Neural progenitor cell (in vitro differentiated cells): ENCODE results near the gene EHD4. TPM values are rescaled to one million over a fixed set of nuclear protein-coding genes. Genes with fewer than 3 reads are reported as not detected.

ENCODE experiments used
- DNase-seq: peaks from one replicate; pipeline ENCODE4 v3.0.0-alpha.2; 2016; ENCODE audit warnings: low spot score
- H2AFZ ChIP-seq: fragments of 200-600 bp; sonication (generic); replicated peaks from 2 replicates; pipeline ENCODE4 v1.6.1; 2016; ENCODE audit warnings: antibody characterized with exemption
- H3F3A ChIP-seq: fragments of 200-600 bp; sonication (generic); 2 replicates; pipeline ENCODE4 v1.6.1; 2016; ENCODE audit warnings: antibody characterized with exemption, low read depth
- H3K27ac ChIP-seq: fragments of 200-600 bp; sonication (generic); 2 replicates; pipeline ENCODE4 v1.5.1; 2016; ENCODE audit warnings: mild to moderate bottlenecking
- H3K27me3 ChIP-seq: fragments of 200-600 bp; sonication (generic); 2 replicates; pipeline ENCODE4 v1.6.1; 2016; ENCODE audit warnings: mild to moderate bottlenecking, moderate library complexity
- H3K36me3 ChIP-seq: fragments of 200-600 bp; sonication (generic); 2 replicates; pipeline ENCODE4 v1.5.1; 2016
- H3K4me1 ChIP-seq: fragments of 200-600 bp; sonication (generic); 2 replicates; pipeline ENCODE4 v1.6.1; 2016; ENCODE audit warnings: mixed run types
- H3K4me2 ChIP-seq: fragments of 200-600 bp; sonication (generic); 2 replicates; pipeline ENCODE4 v1.6.1; 2016
- H3K4me3 ChIP-seq: fragments of 200-600 bp; sonication (generic); 2 replicates; pipeline ENCODE4 v1.5.1; 2016
- H3K79me2 ChIP-seq: fragments of 200-600 bp; sonication (generic); 2 replicates; pipeline ENCODE4 v1.6.1; 2016; ENCODE audit warnings: low read depth
- H3K9ac ChIP-seq: fragments of 200-600 bp; sonication (generic); 2 replicates; pipeline ENCODE4 v1.6.1; 2016
- H3K9me3 ChIP-seq: fragments of 200-600 bp; sonication (generic); 2 replicates; pipeline ENCODE4 v1.5.1; 2016; ENCODE audit warnings: low read depth
- H4K20me1 ChIP-seq: fragments of 200-600 bp; sonication (generic); 2 replicates; pipeline ENCODE4 v1.6.1; 2016; ENCODE audit warnings: low read depth
- H3K27ac Mint-ChIP-seq: 3 replicates; pipeline ENCODE4 v1.8.0; 2021; ENCODE audit warnings: mixed read lengths
- H3K27me3 Mint-ChIP-seq: 2 replicates; pipeline ENCODE4 v1.8.0; 2022; ENCODE audit warnings: low read depth, mild to moderate bottlenecking, inconsistent platforms, moderate library complexity, mixed read lengths; ENCODE audit not compliant: insufficient read depth
- H3K36me3 Mint-ChIP-seq: 3 replicates; pipeline ENCODE4 v1.8.0; 2021; ENCODE audit warnings: mixed read lengths
- H3K4me1 Mint-ChIP-seq: 3 replicates; pipeline ENCODE4 v1.8.0; 2021; ENCODE audit warnings: mixed read lengths
- H3K4me3 Mint-ChIP-seq: 3 replicates; pipeline ENCODE4 v1.8.0; 2021; ENCODE audit warnings: mild to moderate bottlenecking, moderate library complexity, mixed read lengths
- H3K9me3 Mint-ChIP-seq: 3 replicates; pipeline ENCODE4 v1.8.0; 2020; ENCODE audit warnings: mixed read lengths
- EZH2 ChIP-seq: fragments of 200-600 bp; sonication (generic); IDR thresholded peaks from 2 replicates; pipeline ENCODE4 v1.6.1; 2017; ENCODE audit warnings: antibody characterized with exemption, mild to moderate bottlenecking, moderate library complexity
- EZH2phosphoT487 ChIP-seq: fragments of 200-600 bp; sonication (generic); IDR thresholded peaks from 2 replicates; pipeline ENCODE4 v1.6.1; 2017; ENCODE audit warnings: antibody characterized with exemption
- total RNA-seq: library from RNA; depleted of rRNA; stranded (reverse); fragments of >200 nt; gene quantifications from 2 replicates; pipeline ENCODE4 v1.2.3, GENCODE V29; 2015; ENCODE audit warnings: low replicate concordance
- TF ChIP-seq, protein P1 (sequence below): fragments of 200-600 bp; sonication (generic); IDR thresholded peaks from 2 replicates; pipeline ENCODE4 v1.5.1; 2017; ENCODE audit warnings: antibody characterized with exemption, mild to moderate bottlenecking

Gene EHD4
- total RNA-seq, 1 donor from 2014 or later = 6.9 TPM

DNA sequence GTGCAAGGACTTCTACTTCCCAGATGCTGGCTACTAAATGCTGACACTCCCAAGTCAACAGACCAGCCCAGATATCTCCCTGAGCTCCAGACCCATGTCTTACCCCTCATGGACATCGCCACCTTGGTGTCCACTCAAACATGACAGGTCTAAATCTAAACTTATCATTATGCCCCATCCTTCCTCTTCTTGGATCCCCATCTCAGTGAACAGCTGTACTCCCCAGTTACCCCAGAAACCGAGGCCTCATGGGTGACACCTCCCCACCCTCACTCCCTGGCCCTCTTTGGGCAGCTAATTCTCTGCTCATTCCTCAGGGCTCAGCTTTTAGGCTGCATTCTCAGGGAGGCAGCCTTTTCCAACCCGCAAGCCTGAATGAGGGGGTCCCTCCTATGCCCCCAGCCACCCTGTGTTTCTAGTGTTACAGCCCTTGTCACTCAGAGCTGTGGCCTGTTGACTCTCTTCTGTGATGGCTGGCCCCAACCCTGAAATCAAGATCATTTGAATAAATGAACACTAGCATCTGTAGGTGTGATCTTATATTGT lies 5.4 kb downstream of the EHD4 start:
- peak overlapping the region; percentile 30 for H3K4me3 Mint-ChIP-seq
- Histone ChIP-seq H3K4me2 (no peak overlapping the region), H3K27me3 (no peaks in the 10 kb centered on the region), H3K9me3 (no peaks in the 10 kb centered on the region), H2AFZ (no peak overlapping the region), H3K36me3 (no peaks in the 10 kb centered on the region), H3K79me2 (peaks cover 68% of the 10 kb centered on the region), H3K27ac (no peak overlapping the region), H3F3A (peaks cover 14% of the 10 kb centered on the region), H4K20me1 (peaks cover 14% of the 10 kb centered on the region), H3K4me3 (no peak overlapping the region), H3K4me1 (peaks cover 23% of the 10 kb centered on the region), H3K9ac (no peak overlapping the region)
- H3K27ac Mint-ChIP-seq = peak overlapping the region; percentile 41
- H3K9me3 Mint-ChIP-seq = peaks cover 3% of the 10 kb centered on the region
- H3K36me3 Mint-ChIP-seq = peaks cover 3% of the 10 kb centered on the region
- peaks cover 4% of the 10 kb centered on the region for H3K27me3 Mint-ChIP-seq
- H3K4me1 Mint-ChIP-seq = peaks cover 32% of the 10 kb centered on the region
- TF ChIP-seq EZH2phosphoT487 = no peak
- TF ChIP-seq, protein P1, sequence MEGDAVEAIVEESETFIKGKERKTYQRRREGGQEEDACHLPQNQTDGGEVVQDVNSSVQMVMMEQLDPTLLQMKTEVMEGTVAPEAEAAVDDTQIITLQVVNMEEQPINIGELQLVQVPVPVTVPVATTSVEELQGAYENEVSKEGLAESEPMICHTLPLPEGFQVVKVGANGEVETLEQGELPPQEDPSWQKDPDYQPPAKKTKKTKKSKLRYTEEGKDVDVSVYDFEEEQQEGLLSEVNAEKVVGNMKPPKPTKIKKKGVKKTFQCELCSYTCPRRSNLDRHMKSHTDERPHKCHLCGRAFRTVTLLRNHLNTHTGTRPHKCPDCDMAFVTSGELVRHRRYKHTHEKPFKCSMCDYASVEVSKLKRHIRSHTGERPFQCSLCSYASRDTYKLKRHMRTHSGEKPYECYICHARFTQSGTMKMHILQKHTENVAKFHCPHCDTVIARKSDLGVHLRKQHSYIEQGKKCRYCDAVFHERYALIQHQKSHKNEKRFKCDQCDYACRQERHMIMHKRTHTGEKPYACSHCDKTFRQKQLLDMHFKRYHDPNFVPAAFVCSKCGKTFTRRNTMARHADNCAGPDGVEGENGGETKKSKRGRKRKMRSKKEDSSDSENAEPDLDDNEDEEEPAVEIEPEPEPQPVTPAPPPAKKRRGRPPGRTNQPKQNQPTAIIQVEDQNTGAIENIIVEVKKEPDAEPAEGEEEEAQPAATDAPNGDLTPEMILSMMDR = no peak
- TF ChIP-seq EZH2 = no peak
- no peak for DNase-seq

DNA sequence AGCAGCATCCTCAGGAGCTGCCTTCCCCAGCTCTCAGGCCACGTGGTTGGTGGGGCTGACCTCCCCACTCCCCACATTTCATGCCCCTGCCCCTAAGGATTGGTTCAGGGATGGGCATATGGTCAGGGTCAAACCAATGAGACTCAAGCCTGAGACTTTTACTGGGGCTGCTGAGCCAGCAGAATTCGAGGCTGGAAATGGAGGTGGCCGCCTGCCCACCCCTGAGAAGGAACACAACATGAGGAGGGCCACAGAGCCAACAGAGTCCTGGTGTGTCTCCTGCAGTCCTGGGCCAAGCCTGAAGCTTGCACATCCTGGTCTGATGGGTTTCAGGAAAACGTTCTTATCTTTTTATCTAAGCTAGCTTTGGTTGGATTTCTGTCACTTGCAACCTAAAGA lies 5.9 kb downstream of the EHD4 start:
- Histone ChIP-seq H4K20me1 (peaks cover 13% of the 10 kb centered on the region), H3K79me2 (peaks cover 64% of the 10 kb centered on the region), H3K36me3 (no peaks in the 10 kb centered on the region), H3K27ac (no peak overlapping the region), H3K27me3 (no peaks in the 10 kb centered on the region), H2AFZ (no peak overlapping the region), H3K4me1 (peaks cover 23% of the 10 kb centered on the region), H3K9me3 (no peaks in the 10 kb centered on the region), H3F3A (peaks cover 12% of the 10 kb centered on the region), H3K4me3 (no peak overlapping the region), H3K4me2 (no peak overlapping the region), H3K9ac (no peak overlapping the region)
- H3K9me3 Mint-ChIP-seq = peaks cover 7% of the 10 kb centered on the region
- DNase-seq = no peak
- H3K36me3 Mint-ChIP-seq = peaks cover 7% of the 10 kb centered on the region
- H3K27me3 Mint-ChIP-seq = peaks cover 4% of the 10 kb centered on the region
- peaks cover 32% of the 10 kb centered on the region for H3K4me1 Mint-ChIP-seq
- TF ChIP-seq EZH2 = no peak
- TF ChIP-seq, protein P1 = no peak
- TF ChIP-seq EZH2phosphoT487 = no peak
- no peak overlapping the region for H3K4me3 Mint-ChIP-seq
- H3K27ac Mint-ChIP-seq = no peak overlapping the region

DNA sequence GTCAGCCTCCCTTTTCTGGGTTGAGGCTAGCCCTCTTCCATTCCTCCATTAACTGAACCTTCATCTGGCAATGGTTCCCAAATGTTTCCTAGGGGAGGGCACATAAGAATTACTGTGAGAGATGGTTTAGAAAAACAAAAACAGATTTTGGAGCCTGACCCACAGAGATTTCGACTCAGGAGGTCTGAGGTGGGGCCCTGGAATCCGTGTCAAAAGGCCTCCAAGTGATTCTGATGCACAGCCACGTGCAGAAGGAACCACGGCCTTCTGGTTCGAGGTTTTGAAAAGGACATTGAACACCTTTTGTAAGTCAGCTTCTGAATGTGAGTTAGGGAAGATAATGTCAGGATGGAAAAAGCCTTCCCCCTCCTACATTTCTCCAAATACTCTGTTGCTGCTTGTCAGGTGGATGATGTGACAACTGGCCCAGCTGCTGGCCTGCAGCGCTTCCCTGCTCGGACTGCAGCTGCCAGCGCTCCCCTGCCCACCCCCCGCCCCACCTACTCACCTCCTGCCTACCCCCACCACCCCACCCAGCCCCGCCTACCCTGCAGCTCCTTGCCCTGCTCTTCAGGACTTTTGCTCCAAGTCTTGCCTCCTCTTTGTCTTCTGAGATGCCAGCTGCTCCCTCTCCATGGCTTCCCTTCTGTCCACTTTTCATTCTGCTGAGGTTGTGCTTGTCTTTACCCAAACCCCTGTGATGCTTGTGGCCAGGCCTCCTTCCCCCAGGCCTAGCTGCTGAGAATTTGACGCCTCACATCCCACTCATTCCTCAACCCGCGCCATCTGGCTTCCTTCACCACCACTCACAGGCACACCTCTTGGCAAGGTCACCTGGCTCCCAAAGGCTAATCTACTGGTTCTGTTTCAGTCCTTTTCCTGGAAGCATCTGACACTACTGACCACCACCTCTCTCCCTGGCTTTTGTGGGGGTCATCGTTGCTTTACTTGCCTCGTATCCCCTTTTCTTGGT lies 6.6 kb downstream of the EHD4 start:
- Histone ChIP-seq H3K9me3 (no peaks in the 10 kb centered on the region), H3K4me1 (peaks cover 16% of the 10 kb centered on the region), H3K36me3 (no peaks in the 10 kb centered on the region), H3K4me3 (no peak overlapping the region), H3K27ac (no peak overlapping the region), H3K27me3 (no peaks in the 10 kb centered on the region), H3F3A (peaks cover 5% of the 10 kb centered on the region), H4K20me1 (peaks cover 6% of the 10 kb centered on the region), H3K79me2 (peaks cover 57% of the 10 kb centered on the region), H3K4me2 (no peak overlapping the region), H2AFZ (no peak overlapping the region), H3K9ac (no peak overlapping the region)
- peaks cover 7% of the 10 kb centered on the region for H3K36me3 Mint-ChIP-seq
- TF ChIP-seq EZH2phosphoT487 (no peak), EZH2 (no peak)
- H3K4me3 Mint-ChIP-seq = no peak overlapping the region
- H3K27me3 Mint-ChIP-seq = peaks cover 2% of the 10 kb centered on the region
- H3K9me3 Mint-ChIP-seq = peaks cover 11% of the 10 kb centered on the region
- no peak overlapping the region for H3K27ac Mint-ChIP-seq
- H3K4me1 Mint-ChIP-seq = peaks cover 25% of the 10 kb centered on the region
- DNase-seq = no peak
